Measurements from ENCODE around the gene XPNPEP3.

XPNPEP3 gene

GRCh38 chr22:40966726-40967085 lies 109.8 kb downstream of the XPNPEP3 start:
- no peak for DNase-seq (ENCODE audit: low read depth, low spot score)
- CTCF ChIA-PET, result interaction anchor here (2.4 kb wide), 1 partner anchor 44 kb away, joined by 11 read pairs; no protein-coding TSS in a partner anchor
- POLR2A ChIA-PET, result no interaction called here
- H3K4me3 ChIP-seq (ENCODE audit: low read depth, low read length), result no peak overlapping the region
- no peak for TF ChIP-seq CTCF (IDR thresholded peaks at IDR 0.05; ENCODE audit: insufficient read depth, low read length, missing control alignments)

GRCh38 chr22:40967111-40967760 lies 110.3 kb downstream of the XPNPEP3 start:
- no peak overlapping the region for H3K4me3 ChIP-seq (ENCODE audit: low read depth, low read length)
- ChIA-PET CTCF (interaction anchor here (2.4 kb wide), 1 partner anchor 45 kb away, joined by 11 read pairs; no protein-coding TSS in a partner anchor), POLR2A (no interaction called here)
- DNase-seq (ENCODE audit: low read depth, low spot score), result no peak
- no peak for TF ChIP-seq CTCF (IDR thresholded peaks at IDR 0.05; ENCODE audit: insufficient read depth, low read length, missing control alignments)

GRCh38 chr22:40972587-40972986 lies 115.6 kb downstream of the XPNPEP3 start:
- no peak for DNase-seq (ENCODE audit: low read depth, low spot score)
- ChIA-PET POLR2A (no interaction called here), CTCF (interaction anchor here (1.1 to 1.5 kb wide), 2 partner anchors 9 to 15 kb away, joined by 3 to 5 read pairs; no protein-coding TSS in a partner anchor)
- no peak for TF ChIP-seq CTCF (IDR thresholded peaks at IDR 0.05; ENCODE audit: insufficient read depth, low read length, missing control alignments)
- H3K4me3 ChIP-seq (ENCODE audit: low read depth, low read length), result no peak overlapping the region

GRCh38 chr22:40973144-40973543 lies 116.2 kb downstream of the XPNPEP3 start:
- TF ChIP-seq CTCF (IDR thresholded peaks at IDR 0.05; ENCODE audit: insufficient read depth, low read length, missing control alignments), result no peak
- ChIA-PET CTCF (interaction anchor here (1.1 kb wide), 1 partner anchor 10 kb away, joined by 3 read pairs; no protein-coding TSS in a partner anchor), POLR2A (interaction anchor here (1.5 kb wide), 1 partner anchor 13 kb away, joined by 3 read pairs; no protein-coding TSS in a partner anchor)
- H3K4me3 ChIP-seq (ENCODE audit: low read depth, low read length), result no peak overlapping the region
- DNase-seq (ENCODE audit: low read depth, low spot score), result no peak

- POLR2A ChIA-PET, result interaction anchor here (1.4 kb wide), 1 partner anchor 48 kb away, joined by 3 read pairs; no protein-coding TSS in a partner anchor
- TF ChIP-seq CTCF (IDR thresholded peaks at IDR 0.05; ENCODE audit: insufficient read depth, low read length, missing control alignments), result no peak
- no peak for DNase-seq (ENCODE audit: low read depth, low spot score)
- H3K4me3 ChIP-seq (ENCODE audit: low read depth, low read length), result no peak overlapping the region
- CTCF ChIA-PET, result no interaction called here
These were observed 118.4 kb downstream of the XPNPEP3 start for GRCh38 chr22:40975366-40975765.

GRCh38 chr22:40976866-40977700 lies 120.1 kb downstream of the XPNPEP3 start:
- POLR2A ChIA-PET, result interaction anchor here (1.4 kb wide), 1 partner anchor 46 kb away, joined by 3 read pairs; no protein-coding TSS in a partner anchor
- CTCF ChIA-PET, result no interaction called here
- no peak for TF ChIP-seq CTCF (IDR thresholded peaks at IDR 0.05; ENCODE audit: insufficient read depth, low read length, missing control alignments)
- no peak overlapping the region for H3K4me3 ChIP-seq (ENCODE audit: low read depth, low read length)
- no peak for DNase-seq (ENCODE audit: low read depth, low spot score)
